Stomach (tissue), 4 donors: ENCODE measurements around the gene UBA1.

Source experiments
- CTCF ChIP-seq, 7 experiments: fragments of 450-650 bp in 4 of 7; fragments of 200-600 bp in 3 of 7; sonication (generic) in 3 of 7; IDR thresholded peaks; one replicate each; pipeline ENCODE4 v1.5.1; 2016 to 2019; ENCODE audit warnings: antibody characterized with exemption in 7 of 7, control low read depth in 2 of 7, mild to moderate bottlenecking in 1 of 7
- EP300 ChIP-seq: sonication (generic); formaldehyde crosslinking; IDR thresholded peaks from one replicate; pipeline ENCODE4 v1.6.1; 2017; ENCODE audit warnings: antibody characterized with exemption
- POLR2A ChIP-seq, 4 donors: fragments of 450-650 bp; IDR thresholded peaks; one replicate each; pipeline ENCODE4 v1.6.1; 2016; ENCODE audit warnings: antibody characterized with exemption in 4 of 4, control low read depth in 2 of 4, mild to moderate bottlenecking in 1 of 4, moderate library complexity in 1 of 4
- POLR2AphosphoS5 ChIP-seq, 3 donors: sonication (generic); formaldehyde crosslinking; IDR thresholded peaks; one replicate each; pipeline ENCODE4 v1.6.1; 2016; ENCODE audit warnings: antibody characterized with exemption in 3 of 3

GRCh38 chrX:47172549-47172948 lies 21.1 kb upstream of the UBA1 start:
- TF ChIP-seq CTCF (IDR thresholded peaks at IDR 0.05) (no peak), POLR2AphosphoS5 (IDR thresholded peaks at IDR 0.05) (no peak), POLR2A (IDR thresholded peaks at IDR 0.05) (no peak), EP300 (no peak)
